Stomach (tissue), 19 donors: Measurements from ENCODE around the gene CPED1. TPM values are rescaled to one million over a fixed set of nuclear protein-coding genes. Genes with fewer than 3 reads are reported as not detected.

Source experiments
- DNase-seq, 2 donors: peaks; one replicate each; pipeline versions ENCODE4 v3.0.0 to v3.0.0-alpha.2; 2013 to 2019
- H3K27ac ChIP-seq, 5 donors: fragments of 200-600 bp in 4 of 5; sonication (generic) in 4 of 5; one replicate each; pipeline ENCODE4 v1.5.1; 2013 to 2019; ENCODE audit warnings: mild to moderate bottlenecking in 1 of 5, moderate library complexity in 1 of 5
- H3K27me3 ChIP-seq, 3 donors: fragments of 200-600 bp; sonication (generic); one replicate each; pipeline ENCODE4 v1.5.1; 2017 to 2019; ENCODE audit warnings: mixed run types in 1 of 3
- H3K36me3 ChIP-seq, 4 donors: fragments of 200-600 bp; sonication (generic); 1 replicate in 3 of 4; 2 replicates in 1 of 4; pipeline ENCODE4 v1.5.1; 2016 to 2019
- H3K4me1 ChIP-seq, 4 donors: fragments of 200-600 bp; sonication (generic); one replicate each; pipeline ENCODE4 v1.5.1; 2016 to 2019
- H3K4me3 ChIP-seq, 4 donors: fragments of 200-600 bp; sonication (generic) in 3 of 4; one replicate each; pipeline ENCODE4 v1.5.1; 2016 to 2019; ENCODE audit warnings: mild to moderate bottlenecking in 1 of 4
- H3K9me3 ChIP-seq, 4 donors: fragments of 200-600 bp; sonication (generic); one replicate each; pipeline ENCODE4 v1.5.1; 2016 to 2019
- EP300 ChIP-seq: sonication (generic); formaldehyde crosslinking; IDR thresholded peaks from one replicate; pipeline ENCODE4 v1.6.1; 2017; ENCODE audit warnings: antibody characterized with exemption
- POLR2A ChIP-seq, 4 donors: fragments of 450-650 bp; IDR thresholded peaks; one replicate each; pipeline ENCODE4 v1.6.1; 2016; ENCODE audit warnings: antibody characterized with exemption in 4 of 4, control low read depth in 2 of 4, mild to moderate bottlenecking in 1 of 4, moderate library complexity in 1 of 4
- POLR2AphosphoS5 ChIP-seq, 3 donors: sonication (generic); formaldehyde crosslinking; IDR thresholded peaks; one replicate each; pipeline ENCODE4 v1.6.1; 2016; ENCODE audit warnings: antibody characterized with exemption in 3 of 3
- WGBS, 5 donors: extraction: QIAGEN DNeasy Blood & Tissue Kit in 3 of 5; methylation state at CpG; one replicate each; pipeline versions ENCODE4 v1.1.5 to v1.1.7; 2013 to 2018; 5-methylcytosine and 5-hydroxymethylcytosine counted together
- intact Hi-C: fragments of 100-400 bp; cut with DNase I; formaldehyde crosslinking; loops from one replicate; pipeline ENCODE4 v1.15.1; 2023; ENCODE audit warnings: low total_unique reads
- long read RNA-seq, 10 donors: transcript quantifications; one replicate each; lab custom pipeline, GENCODE V29; 2026
- polyA plus RNA-seq, 3 donors: library from polyadenylated mRNA; stranded (reverse); fragments of 200-250 nt; gene quantifications; one replicate each; pipeline ENCODE4 v1.2.3, GENCODE V29; 2013
- total RNA-seq, 5 donors: library from RNA; depleted of rRNA; stranded (reverse); fragments of >200 nt; gene quantifications; one replicate each; pipeline versions ENCODE4 v1.1.0 to v1.2.3, GENCODE V29; 2014 to 2016
- TF ChIP-seq, protein P1 (sequence below), 7 experiments: fragments of 450-650 bp in 4 of 7; fragments of 200-600 bp in 3 of 7; sonication (generic) in 3 of 7; IDR thresholded peaks; one replicate each; pipeline ENCODE4 v1.5.1; 2016 to 2019; ENCODE audit warnings: antibody characterized with exemption in 7 of 7, control low read depth in 2 of 7, mild to moderate bottlenecking in 1 of 7
- donor health status: healthy with polysubstance abuse.
- donor health status: Bipolar disorder and iron deficiency.
- donor health status: healthy.

The CPED1 gene
- total RNA-seq (10 to 100 TPM in 4 of 5 donors, 1 to 10 TPM in 1; 8.4 to 58.7 (median 44.9) TPM), polyA plus RNA-seq (1 to 10 TPM; 3.0 to 3.7 (median 3.2) TPM)
- long read RNA-seq, donor 1, result 0 reads
- long read RNA-seq, donor 2, partial matches to known transcripts, result 0 of 1 reads
- long read RNA-seq, donor 2, other reads (novel, unspliced or antisense), result 0 of 1 reads
- long read RNA-seq, donor 3, partial matches to known transcripts, result 0 of 1 reads
- long read RNA-seq, donor 3, other reads (novel, unspliced or antisense), result 0 of 1 reads
- long read RNA-seq, donor 4, result 0 reads
- long read RNA-seq, donor 5, result 0 reads
- long read RNA-seq, donor 6, full-length matches to known transcripts, result 3 of 3 reads
- long read RNA-seq, donor 6, partial matches to known transcripts, result 0 of 3 reads
- long read RNA-seq, donor 6, other reads (novel, unspliced or antisense), result 0 of 3 reads
- long read RNA-seq, donor 7, full-length matches to known transcripts, result 2 of 2 reads
- long read RNA-seq, donor 7, partial matches to known transcripts, result 0 of 2 reads
- long read RNA-seq, donor 7, other reads (novel, unspliced or antisense), result 0 of 2 reads
- long read RNA-seq, donor 8, result 0 reads
- long read RNA-seq, donor 9, result 0 reads
- long read RNA-seq, donor 10, result 0 reads

DNA sequence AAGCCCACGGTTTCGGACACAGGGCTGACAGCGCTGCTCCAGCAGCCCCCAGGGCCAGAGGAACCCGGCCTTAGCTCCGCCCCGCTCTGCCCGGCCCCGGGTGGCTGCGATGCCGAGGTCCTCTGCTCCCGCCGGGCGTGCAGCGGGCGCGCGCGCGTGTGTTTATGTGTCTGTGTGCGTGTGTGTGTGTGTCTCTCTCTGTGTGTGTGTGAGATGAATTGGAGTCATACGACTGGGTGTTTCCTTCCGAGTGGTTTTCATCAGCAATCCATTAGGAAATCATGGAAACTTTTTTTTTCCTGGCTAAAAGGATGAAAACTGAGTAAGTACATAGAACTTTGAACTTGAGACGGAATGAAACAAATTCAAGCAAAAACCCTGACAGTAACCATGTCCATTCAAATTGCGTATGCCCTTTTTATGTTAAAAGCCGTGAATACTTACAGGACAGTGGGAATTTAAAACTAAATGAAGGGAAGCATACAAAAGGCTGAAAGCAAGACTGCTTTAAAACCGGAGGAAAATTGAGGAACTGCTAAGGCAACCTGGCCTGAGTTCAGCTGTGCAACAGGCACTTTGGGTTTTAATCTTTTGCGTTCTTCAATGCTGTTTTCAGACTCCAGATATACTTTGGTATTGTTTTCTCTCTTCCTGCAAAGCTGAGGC, at the start of gene CPED1:
Gene CPED1, plus strand, starts transcription at position 121 of the 666 bp plus-strand sequence. CDS start 911 bp downstream, outside the sequence.
- TF ChIP-seq EP300 (no peak), POLR2AphosphoS5 (IDR thresholded peaks at IDR 0.05) (peak in 2 of 3 donors; percentile 17 to 47)
- Histone ChIP-seq H3K4me3 (peak within 1 kb of the TSS; percentile 41 to 54 (median 48)), H3K27me3 (peaks cover 0 to 5% (median 3%) of the 10 kb centered on the region in 3 donors), H3K27ac (peak within 1 kb of the TSS; percentile 31 to 90 (median 85)), H3K9me3 (no peaks in the 10 kb centered on the region), H3K36me3 (no peaks in the 10 kb centered on the region), H3K4me1 (peaks cover 0 to 30% (median 16%) of the 10 kb centered on the region in 4 donors)
- WGBS, 5 donors, result 0 to 1% (median 1%) methylated on average over 27 of the region's 27 CpGs
- DNase-seq, result peak; percentile 60 to 89
- intact Hi-C loops, result loop anchor here (5.0 to 10.0 kb wide), 2 partner anchors 94 to 126 kb away; no protein-coding TSS in a partner anchor

DNA sequence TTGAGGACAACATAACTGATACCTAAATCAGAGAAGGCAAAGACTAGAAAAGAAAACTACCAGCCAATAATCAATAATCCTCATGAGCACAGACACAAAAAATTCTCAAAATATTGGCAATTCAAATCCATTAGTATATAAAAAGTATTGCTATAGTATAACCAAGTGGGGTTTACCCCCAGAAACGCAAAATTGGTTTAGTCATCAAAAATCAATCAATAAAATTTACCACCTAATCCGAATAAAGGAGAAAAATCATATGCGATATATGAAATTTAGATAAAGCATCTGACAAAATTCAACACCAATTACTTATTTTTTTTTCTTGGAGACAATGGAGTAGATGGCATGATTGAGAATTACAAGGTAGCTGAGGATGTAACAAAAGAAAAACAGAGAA, 49.2 kb upstream of the CPED1 start:
- TF ChIP-seq POLR2A (IDR thresholded peaks at IDR 0.05), result no peak
- H3K27ac ChIP-seq, result no peak overlapping the region

DNA sequence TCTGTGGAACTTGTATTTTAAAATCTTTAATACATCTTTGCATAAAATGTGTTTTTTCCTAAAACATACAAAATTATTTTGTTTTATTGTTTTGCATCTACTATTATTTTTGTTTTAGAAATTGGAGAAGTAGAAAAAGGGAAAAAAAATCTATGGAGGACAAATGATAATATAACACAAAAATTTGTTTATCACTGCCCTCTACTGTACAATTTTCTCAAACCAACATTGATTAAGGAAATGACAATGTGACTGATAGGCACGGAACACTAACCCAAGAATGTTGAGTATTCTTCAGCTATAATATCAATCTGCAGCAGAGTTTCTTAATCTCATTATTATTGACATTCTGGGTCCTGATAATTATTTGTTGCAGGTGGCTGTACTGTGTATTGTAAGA, 47.4 kb upstream of the CPED1 start:
- Histone ChIP-seq H3K4me1 (no peaks in the 10 kb centered on the region), H3K27ac (no peak overlapping the region), H3K27me3 (no peaks in the 10 kb centered on the region), H3K9me3 (no peaks in the 10 kb centered on the region), H3K4me3 (no peak overlapping the region), H3K36me3 (no peaks in the 10 kb centered on the region)
- TF ChIP-seq, protein P1, sequence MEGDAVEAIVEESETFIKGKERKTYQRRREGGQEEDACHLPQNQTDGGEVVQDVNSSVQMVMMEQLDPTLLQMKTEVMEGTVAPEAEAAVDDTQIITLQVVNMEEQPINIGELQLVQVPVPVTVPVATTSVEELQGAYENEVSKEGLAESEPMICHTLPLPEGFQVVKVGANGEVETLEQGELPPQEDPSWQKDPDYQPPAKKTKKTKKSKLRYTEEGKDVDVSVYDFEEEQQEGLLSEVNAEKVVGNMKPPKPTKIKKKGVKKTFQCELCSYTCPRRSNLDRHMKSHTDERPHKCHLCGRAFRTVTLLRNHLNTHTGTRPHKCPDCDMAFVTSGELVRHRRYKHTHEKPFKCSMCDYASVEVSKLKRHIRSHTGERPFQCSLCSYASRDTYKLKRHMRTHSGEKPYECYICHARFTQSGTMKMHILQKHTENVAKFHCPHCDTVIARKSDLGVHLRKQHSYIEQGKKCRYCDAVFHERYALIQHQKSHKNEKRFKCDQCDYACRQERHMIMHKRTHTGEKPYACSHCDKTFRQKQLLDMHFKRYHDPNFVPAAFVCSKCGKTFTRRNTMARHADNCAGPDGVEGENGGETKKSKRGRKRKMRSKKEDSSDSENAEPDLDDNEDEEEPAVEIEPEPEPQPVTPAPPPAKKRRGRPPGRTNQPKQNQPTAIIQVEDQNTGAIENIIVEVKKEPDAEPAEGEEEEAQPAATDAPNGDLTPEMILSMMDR (IDR thresholded peaks at IDR 0.05), result peak in 1 of 7 experiments; percentile 32
- TF ChIP-seq POLR2AphosphoS5 (IDR thresholded peaks at IDR 0.05), result no peak
- DNase-seq, result peak in 1 of 2 donors; percentile 22
- intact Hi-C loops, result loop anchor here (5.0 kb wide), 1 partner anchor 139 kb away; no protein-coding TSS in a partner anchor
- 3 to 20% (median 14%) methylated on average over 1 of the region's 1 CpG for WGBS, 5 donors

More for the DNA sequence above, 49.2 kb upstream of the CPED1 start:
- H3K36me3 ChIP-seq, result no peaks in the 10 kb centered on the region
- H3K4me1 ChIP-seq, result no peaks in the 10 kb centered on the region
- H3K9me3 ChIP-seq, result no peaks in the 10 kb centered on the region
- 61 to 96% (median 92%) methylated on average over 3 of the region's 3 CpGs for WGBS, 5 donors
- H3K27me3 ChIP-seq, result no peaks in the 10 kb centered on the region
- intact Hi-C loops, result no loop called here
- DNase-seq, result no peak
- H3K4me3 ChIP-seq, result no peak overlapping the region

DNA sequence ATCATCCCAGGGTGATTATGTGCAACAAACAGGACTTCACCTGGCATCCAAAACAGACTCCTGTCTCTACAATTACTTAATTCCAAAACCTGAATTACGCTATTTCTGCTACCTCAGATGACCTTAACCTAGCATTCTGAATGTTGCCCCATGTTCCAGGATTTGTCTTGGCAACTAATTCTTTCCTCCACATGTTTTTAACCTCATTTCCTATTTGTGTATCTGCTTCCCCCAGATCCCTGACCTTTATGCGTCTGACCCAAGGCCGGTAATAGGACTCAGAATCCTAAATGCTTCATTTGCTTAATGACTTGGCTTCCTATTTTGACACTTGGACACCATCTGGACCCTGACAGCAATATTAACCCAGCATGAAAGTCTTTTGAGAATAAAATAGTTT, 46.7 kb upstream of the CPED1 start:
- Histone ChIP-seq H3K27me3 (no peaks in the 10 kb centered on the region), H3K4me3 (no peak overlapping the region), H3K9me3 (no peaks in the 10 kb centered on the region), H3K4me1 (no peaks in the 10 kb centered on the region), H3K27ac (no peak overlapping the region), H3K36me3 (no peaks in the 10 kb centered on the region)
- peak in 1 of 2 donors; percentile 24 for DNase-seq
- 30 to 53% (median 37%) methylated on average over 3 of the region's 3 CpGs for WGBS, 5 donors
- TF ChIP-seq, protein P1 (IDR thresholded peaks at IDR 0.05), result no peak
- TF ChIP-seq POLR2A (IDR thresholded peaks at IDR 0.05) (no peak), EP300 (no peak), POLR2AphosphoS5 (IDR thresholded peaks at IDR 0.05) (no peak)
- intact Hi-C loops, result loop anchor here (5.0 kb wide), 1 partner anchor 140 kb away; no protein-coding TSS in a partner anchor

DNA sequence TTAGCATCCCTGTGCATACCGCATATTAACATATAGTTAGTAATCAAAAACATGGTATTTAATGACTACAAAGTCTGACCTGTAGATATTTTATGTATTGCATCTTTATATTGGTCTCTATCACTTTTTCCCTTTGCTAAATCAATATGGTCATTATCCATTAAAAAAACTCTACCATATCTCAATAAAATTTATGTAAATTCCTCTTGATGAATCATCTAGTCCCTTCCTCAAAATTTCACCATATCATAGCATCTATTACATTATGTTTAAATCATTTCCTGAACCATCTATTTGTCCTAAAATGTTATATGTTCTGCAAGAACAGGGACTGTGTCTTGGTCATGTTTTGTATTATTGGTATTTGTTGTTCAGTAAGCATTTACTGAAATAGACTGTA, 45.6 kb upstream of the CPED1 start:
- 88 to 100% (median 90%) methylated on average over 1 of the region's 1 CpG for WGBS, 5 donors
- H3K27ac ChIP-seq, result no peak overlapping the region
- H3K36me3 ChIP-seq, result no peaks in the 10 kb centered on the region
- DNase-seq, result no peak
- intact Hi-C loops, result loop anchor here (5.0 kb wide), 1 partner anchor 141 kb away; no protein-coding TSS in a partner anchor
- TF ChIP-seq POLR2AphosphoS5 (IDR thresholded peaks at IDR 0.05), result no peak
- TF ChIP-seq EP300, result no peak
- no peaks in the 10 kb centered on the region for H3K9me3 ChIP-seq
- no peak overlapping the region for H3K4me3 ChIP-seq
- no peaks in the 10 kb centered on the region for H3K27me3 ChIP-seq
- H3K4me1 ChIP-seq, result no peaks in the 10 kb centered on the region
